Right atrium auricular region (tissue), 2 donors: Measurements from ENCODE around the gene EFNA3. TPM values are rescaled to one million over a fixed set of nuclear protein-coding genes. Genes with fewer than 3 reads are reported as not detected.

Experiments
- DNase-seq: peaks from one replicate; pipeline ENCODE4 v3.0.0-alpha.2; 2019; ENCODE audit warnings: low spot score
- H3K27ac ChIP-seq, 2 donors: fragments of 200-600 bp; sonication (generic); 1 replicate in 1 of 2; 2 replicates in 1 of 2; pipeline ENCODE4 v1.5.1; 2016 to 2019
- H3K27me3 ChIP-seq, 2 donors: fragments of 200-600 bp; sonication (generic); one replicate each; pipeline versions ENCODE4 v1.5.1 to v1.6.0; 2017 to 2019
- H3K36me3 ChIP-seq: fragments of 200-600 bp; sonication (generic); one replicate; pipeline ENCODE4 v1.5.1; 2016
- H3K4me1 ChIP-seq, 2 donors: fragments of 200-600 bp; sonication (generic); one replicate each; pipeline versions ENCODE4 v1.5.1 to v1.6.0; 2017 to 2019
- H3K4me3 ChIP-seq, 2 donors: fragments of 200-600 bp; sonication (generic); 1 replicate in 1 of 2; 2 replicates in 1 of 2; pipeline ENCODE4 v1.5.1; 2017 to 2019; ENCODE audit warnings: mild to moderate bottlenecking in 1 of 2, moderate library complexity in 1 of 2
- H3K9me3 ChIP-seq, 2 donors: fragments of 200-600 bp; sonication (generic); one replicate each; pipeline ENCODE4 v1.5.1; 2019
- CTCF ChIP-seq, 2 donors: fragments of 200-600 bp; sonication (generic); IDR thresholded peaks; one replicate each; pipeline ENCODE4 v1.5.1; 2019; ENCODE audit warnings: antibody characterized with exemption in 2 of 2
- total RNA-seq, 2 donors: library from RNA; depleted of rRNA; stranded (reverse); fragments of >200 nt; gene quantifications; one replicate each; pipeline ENCODE4 v1.1.0, GENCODE V29; 2016

Gene EFNA3
- total RNA-seq, 2 donors from 2014 or later: 3.2 TPM; not detected in 1

GRCh38 chr1:155086128-155086741 lies 7.6 kb downstream of the EFNA3 start:
- no peaks in the 10 kb centered on the region for H3K9me3 ChIP-seq
- peak overlapping the region; percentile 91 to 94 for H3K27ac ChIP-seq
- H3K36me3 ChIP-seq: no peaks in the 10 kb centered on the region
- peaks cover 17 to 28% of the 10 kb centered on the region in 2 donors for H3K27me3 ChIP-seq
- peaks cover 0 to 49% of the 10 kb centered on the region in 2 donors for H3K4me1 ChIP-seq
- peak; percentile 74 for DNase-seq
- peak overlapping the region in 1 of 2 donors; percentile 73 for H3K4me3 ChIP-seq
- peak; percentile 100 for TF ChIP-seq CTCF (IDR thresholded peaks at IDR 0.05)

GRCh38 chr1:155086856-155087535 lies 8.4 kb downstream of the EFNA3 start:
- peaks cover 11 to 20% of the 10 kb centered on the region in 2 donors for H3K27me3 ChIP-seq
- no peaks in the 10 kb centered on the region for H3K9me3 ChIP-seq
- no peaks in the 10 kb centered on the region for H3K36me3 ChIP-seq
- H3K27ac ChIP-seq: peak overlapping the region in 1 of 2 donors; percentile 35
- H3K4me3 ChIP-seq: no peak overlapping the region
- DNase-seq: no peak
- peak in 1 of 2 donors; percentile 45 for TF ChIP-seq CTCF (IDR thresholded peaks at IDR 0.05)
- peaks cover 0 to 49% of the 10 kb centered on the region in 2 donors for H3K4me1 ChIP-seq

GRCh38 chr1:155091071-155092051 lies 12.7 kb downstream of the EFNA3 start:
- H3K4me3 ChIP-seq: no peak overlapping the region
- peaks cover 0 to 36% of the 10 kb centered on the region in 2 donors for H3K4me1 ChIP-seq
- DNase-seq: peak; percentile 80
- no peaks in the 10 kb centered on the region for H3K9me3 ChIP-seq
- H3K27ac ChIP-seq: no peak overlapping the region
- TF ChIP-seq CTCF (IDR thresholded peaks at IDR 0.05): peak; percentile 99
- no peaks in the 10 kb centered on the region for H3K27me3 ChIP-seq
- H3K36me3 ChIP-seq: no peaks in the 10 kb centered on the region

- H3K36me3 ChIP-seq: no peaks in the 10 kb centered on the region
- H3K27ac ChIP-seq: no peak overlapping the region
- TF ChIP-seq CTCF (IDR thresholded peaks at IDR 0.05): no peak
- H3K4me1 ChIP-seq: peaks cover 0 to 28% of the 10 kb centered on the region in 2 donors
- no peak overlapping the region for H3K4me3 ChIP-seq
- H3K27me3 ChIP-seq: no peaks in the 10 kb centered on the region
- no peaks in the 10 kb centered on the region for H3K9me3 ChIP-seq
- no peak for DNase-seq
These were observed 13.5 kb downstream of the EFNA3 start for GRCh38 chr1:155092131-155092530.

- H3K36me3 ChIP-seq: no peaks in the 10 kb centered on the region
- no peaks in the 10 kb centered on the region for H3K27me3 ChIP-seq
- peaks cover 0 to 25% of the 10 kb centered on the region in 2 donors for H3K4me1 ChIP-seq
- no peak for DNase-seq
- H3K9me3 ChIP-seq: no peaks in the 10 kb centered on the region
- no peak overlapping the region for H3K27ac ChIP-seq
- no peak overlapping the region for H3K4me3 ChIP-seq
- no peak for TF ChIP-seq CTCF (IDR thresholded peaks at IDR 0.05)
These were observed 14.0 kb downstream of the EFNA3 start for GRCh38 chr1:155092641-155093040.
